ENCODE results near the gene PRKCA.

- TF ChIP-seq CTCF (conservative IDR thresholded peaks at IDR 0.05; ENCODE audit: low read depth, low read length) (no peak), EZH2phosphoT487 (IDR thresholded peaks at IDR 0.05; ENCODE audit: borderline replicate concordance, low read length) (no peak)
Measured at GRCh38 chr17:66711401-66711800, 409.0 kb downstream of the PRKCA start.
